ENCODE data around the gene GMEB2. TPM values are rescaled to one million over a fixed set of nuclear protein-coding genes. Genes with fewer than 3 reads are reported as not detected.

The GMEB2 gene
- total RNA-seq, 1 experiment from 2014 or later: 18.8 TPM

DNA sequence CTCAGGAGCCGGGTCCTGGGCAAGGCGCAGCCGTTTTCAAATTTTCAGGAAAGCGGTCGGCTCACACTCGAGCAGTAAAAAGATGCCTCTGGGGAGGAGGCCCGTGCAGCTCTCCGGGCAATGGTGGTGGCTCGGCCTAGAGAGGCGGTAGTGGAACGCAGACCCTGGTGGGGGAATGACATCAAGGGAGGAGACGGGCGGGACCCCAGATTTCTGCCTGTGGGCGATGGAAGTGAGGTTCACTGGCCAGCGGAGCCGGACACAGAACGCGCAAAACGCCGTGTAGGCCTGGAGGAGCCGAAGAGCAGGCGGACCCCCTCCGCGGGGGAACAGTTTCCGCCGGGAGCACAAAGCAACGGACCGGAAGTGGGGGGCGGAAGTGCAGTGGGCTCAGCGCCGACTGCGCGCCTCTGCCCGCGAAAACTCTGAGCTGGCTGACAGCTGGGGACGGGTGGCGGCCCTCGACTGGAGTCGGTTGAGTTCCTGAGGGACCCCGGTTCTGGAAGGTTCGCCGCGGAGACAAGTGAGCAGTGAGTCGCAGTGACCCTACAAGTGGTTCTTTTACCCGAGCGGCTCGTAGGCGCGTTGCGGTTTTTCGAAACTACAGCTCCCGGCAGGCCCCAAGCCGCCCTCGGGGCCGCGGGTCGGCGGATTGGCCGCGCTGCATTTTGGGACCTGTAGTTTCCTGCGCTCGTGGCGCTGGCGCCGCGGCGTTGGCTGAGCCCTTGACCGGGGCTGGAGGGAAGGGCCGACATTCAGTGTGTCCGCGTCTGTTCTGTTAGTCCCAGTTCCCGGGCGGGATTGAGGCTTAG lies 31.2 kb upstream of the GMEB2 start, which contains the start of gene RTEL1:
Gene RTEL1 (plus strand): TSS at position 376 of the 812 bp plus-strand sequence. CDS start 1,091 bp downstream, outside the sequence.
- Mint-ChIP-seq H3K4me1 (ENCODE audit: low read depth, unreplicated experiment) (peaks cover 35% of the 10 kb centered on the region), H3K27ac (ENCODE audit: unreplicated experiment) (peak within 1 kb of the TSS; percentile 73), H3K9me3 (ENCODE audit: low read depth, unreplicated experiment) (no peaks in the 10 kb centered on the region), H3K4me3 (ENCODE audit: low read depth, unreplicated experiment) (peak within 1 kb of the TSS; percentile 93), H3K27me3 (ENCODE audit: unreplicated experiment) (peaks cover 22% of the 10 kb centered on the region), H3K36me3 (ENCODE audit: insufficient read depth, unreplicated experiment) (peaks cover 36% of the 10 kb centered on the region)
- intact Hi-C loops (cut with micrococcal nuclease; ENCODE audit: unreplicated experiment): no loop called here
- peak; percentile 96 for DNase-seq
- no TSS peak for BruUV-seq (replicated peaks)
- CTCF ChIA-PET: interaction anchor here (0.8 to 1.1 kb wide), 8 partner anchors 16 to 323 kb away, joined by 3 to 13 read pairs (median 3); partner anchors contain the start of genes ARFRP1, PRPF6, PTK6 and ZGPAT
- TF ChIP-seq, protein P1, sequence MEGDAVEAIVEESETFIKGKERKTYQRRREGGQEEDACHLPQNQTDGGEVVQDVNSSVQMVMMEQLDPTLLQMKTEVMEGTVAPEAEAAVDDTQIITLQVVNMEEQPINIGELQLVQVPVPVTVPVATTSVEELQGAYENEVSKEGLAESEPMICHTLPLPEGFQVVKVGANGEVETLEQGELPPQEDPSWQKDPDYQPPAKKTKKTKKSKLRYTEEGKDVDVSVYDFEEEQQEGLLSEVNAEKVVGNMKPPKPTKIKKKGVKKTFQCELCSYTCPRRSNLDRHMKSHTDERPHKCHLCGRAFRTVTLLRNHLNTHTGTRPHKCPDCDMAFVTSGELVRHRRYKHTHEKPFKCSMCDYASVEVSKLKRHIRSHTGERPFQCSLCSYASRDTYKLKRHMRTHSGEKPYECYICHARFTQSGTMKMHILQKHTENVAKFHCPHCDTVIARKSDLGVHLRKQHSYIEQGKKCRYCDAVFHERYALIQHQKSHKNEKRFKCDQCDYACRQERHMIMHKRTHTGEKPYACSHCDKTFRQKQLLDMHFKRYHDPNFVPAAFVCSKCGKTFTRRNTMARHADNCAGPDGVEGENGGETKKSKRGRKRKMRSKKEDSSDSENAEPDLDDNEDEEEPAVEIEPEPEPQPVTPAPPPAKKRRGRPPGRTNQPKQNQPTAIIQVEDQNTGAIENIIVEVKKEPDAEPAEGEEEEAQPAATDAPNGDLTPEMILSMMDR (IDR thresholded peaks at IDR 0.05; ENCODE audit: unreplicated experiment): no peak

DNA sequence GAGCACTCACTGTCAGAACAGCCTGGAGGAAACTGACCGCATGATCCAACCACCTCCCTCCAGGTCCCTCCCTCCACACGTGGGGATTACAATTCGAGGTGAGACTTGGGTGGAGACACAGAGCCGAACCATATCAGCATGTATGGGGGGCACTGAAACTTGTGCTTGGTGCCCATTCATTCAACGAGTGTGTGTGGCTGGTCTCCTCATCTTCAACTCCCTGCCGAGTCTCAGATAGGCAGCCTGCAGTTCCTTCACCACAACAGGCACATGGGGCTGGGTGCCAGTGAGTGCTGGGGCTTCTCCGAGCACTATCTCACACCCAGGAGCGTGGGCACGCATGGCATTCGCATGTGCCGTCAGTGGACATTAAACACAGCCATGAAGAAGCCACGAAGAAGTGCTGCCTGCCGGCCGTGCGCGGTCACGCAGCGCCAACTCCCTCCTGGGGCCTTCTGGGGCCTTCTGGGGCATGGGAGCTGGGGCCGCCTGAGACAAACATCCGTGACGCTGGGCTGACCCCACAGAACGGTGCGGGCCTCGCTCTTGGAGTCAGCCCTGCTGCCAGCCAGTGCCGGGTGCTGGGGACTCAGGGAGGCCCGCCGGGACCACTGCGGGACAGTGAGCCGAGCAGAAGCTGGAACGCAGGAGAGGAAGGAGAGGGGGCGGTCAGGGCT lies 30.5 kb upstream of the GMEB2 start:
- CTCF ChIA-PET: interaction anchor here (1.1 kb wide), 2 partner anchors 50 to 113 kb away, joined by 3 to 6 read pairs; partner anchors contain the start of genes ARFRP1 and ZGPAT
- H3K9me3 Mint-ChIP-seq (ENCODE audit: low read depth, unreplicated experiment): no peaks in the 10 kb centered on the region
- H3K4me3 Mint-ChIP-seq (ENCODE audit: low read depth, unreplicated experiment): peak overlapping the region; percentile 93
- TF ChIP-seq, protein P1 (IDR thresholded peaks at IDR 0.05; ENCODE audit: unreplicated experiment): no peak
- H3K27ac Mint-ChIP-seq (ENCODE audit: unreplicated experiment): peak overlapping the region; percentile 73
- H3K27me3 Mint-ChIP-seq (ENCODE audit: unreplicated experiment): peaks cover 30% of the 10 kb centered on the region
- H3K4me1 Mint-ChIP-seq (ENCODE audit: low read depth, unreplicated experiment): peaks cover 35% of the 10 kb centered on the region
- peaks cover 31% of the 10 kb centered on the region for H3K36me3 Mint-ChIP-seq (ENCODE audit: insufficient read depth, unreplicated experiment)
- DNase-seq: no peak
- intact Hi-C loops (cut with micrococcal nuclease; ENCODE audit: unreplicated experiment): no loop called here
- BruUV-seq (replicated peaks): no TSS peak

DNA sequence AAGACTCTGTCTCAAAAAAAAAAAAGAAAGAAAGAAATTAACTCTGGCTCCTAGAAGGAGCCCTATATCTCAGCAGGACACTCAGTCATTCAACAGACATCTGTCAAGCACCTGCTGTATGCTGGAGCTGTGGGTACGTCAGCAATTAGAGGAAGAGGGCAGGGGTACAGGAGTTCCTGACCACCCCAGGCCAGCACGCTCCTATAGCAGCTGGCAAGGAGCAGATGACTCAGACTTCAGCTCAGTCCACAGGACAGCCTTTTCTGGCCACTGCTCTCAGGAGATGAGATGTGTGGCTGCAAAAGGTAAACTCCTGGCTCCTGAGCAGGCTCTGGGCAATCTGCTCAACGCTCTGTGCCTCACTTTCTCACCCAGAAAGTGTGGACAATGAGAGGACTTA lies 29.6 kb upstream of the GMEB2 start:
- no peak for DNase-seq
- peaks cover 39% of the 10 kb centered on the region for H3K27me3 Mint-ChIP-seq (ENCODE audit: unreplicated experiment)
- no TSS peak for BruUV-seq (replicated peaks)
- TF ChIP-seq, protein P1 (IDR thresholded peaks at IDR 0.05; ENCODE audit: unreplicated experiment): no peak
- H3K4me1 Mint-ChIP-seq (ENCODE audit: low read depth, unreplicated experiment): peaks cover 41% of the 10 kb centered on the region
- no peaks in the 10 kb centered on the region for H3K9me3 Mint-ChIP-seq (ENCODE audit: low read depth, unreplicated experiment)
- H3K36me3 Mint-ChIP-seq (ENCODE audit: insufficient read depth, unreplicated experiment): peaks cover 28% of the 10 kb centered on the region
- no peak overlapping the region for H3K27ac Mint-ChIP-seq (ENCODE audit: unreplicated experiment)
- CTCF ChIA-PET: no interaction called here
- H3K4me3 Mint-ChIP-seq (ENCODE audit: low read depth, unreplicated experiment): no peak overlapping the region
- intact Hi-C loops (cut with micrococcal nuclease; ENCODE audit: unreplicated experiment): no loop called here

DNA sequence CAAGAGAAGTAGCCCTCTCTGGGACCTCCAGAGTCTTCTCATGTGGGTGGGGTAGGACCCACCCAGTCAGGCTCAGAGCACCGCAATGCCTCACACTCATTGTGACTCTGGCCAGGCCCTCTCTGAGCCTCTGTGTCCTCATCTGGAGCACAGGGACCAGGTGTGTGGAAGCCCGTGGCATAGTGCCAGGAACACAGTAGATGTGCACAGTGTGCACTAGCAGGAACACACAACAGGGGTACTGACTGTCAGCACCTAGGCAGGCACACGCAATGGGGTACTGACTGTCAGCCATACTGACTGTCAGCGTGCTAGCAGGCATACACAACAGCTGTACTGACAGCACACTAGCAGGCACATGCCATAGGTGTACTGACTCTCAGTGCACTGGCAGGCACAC lies 28.3 kb upstream of the GMEB2 start:
- TF ChIP-seq, protein P1 (IDR thresholded peaks at IDR 0.05; ENCODE audit: unreplicated experiment): no peak
- H3K9me3 Mint-ChIP-seq (ENCODE audit: low read depth, unreplicated experiment): no peaks in the 10 kb centered on the region
- CTCF ChIA-PET: no interaction called here
- peaks cover 28% of the 10 kb centered on the region for H3K36me3 Mint-ChIP-seq (ENCODE audit: insufficient read depth, unreplicated experiment)
- no peak overlapping the region for H3K4me3 Mint-ChIP-seq (ENCODE audit: low read depth, unreplicated experiment)
- H3K27me3 Mint-ChIP-seq (ENCODE audit: unreplicated experiment): peaks cover 51% of the 10 kb centered on the region
- BruUV-seq (replicated peaks): no TSS peak
- DNase-seq: no peak
- intact Hi-C loops (cut with micrococcal nuclease; ENCODE audit: unreplicated experiment): no loop called here
- peaks cover 38% of the 10 kb centered on the region for H3K4me1 Mint-ChIP-seq (ENCODE audit: low read depth, unreplicated experiment)
- H3K27ac Mint-ChIP-seq (ENCODE audit: unreplicated experiment): no peak overlapping the region

All from Calu3 (cell line).